HG03520 (cell line): Measurements from ENCODE around the gene ABCD4.

Experiments used
- ATAC-seq: cut with Tn5 transposase; IDR thresholded peaks from one replicate; pipeline ENCODE4 v1.9.1; 2021; ENCODE audit warnings: mild to moderate bottlenecking, moderate library complexity; ENCODE audit not compliant: unreplicated experiment

Gene ABCD4

DNA sequence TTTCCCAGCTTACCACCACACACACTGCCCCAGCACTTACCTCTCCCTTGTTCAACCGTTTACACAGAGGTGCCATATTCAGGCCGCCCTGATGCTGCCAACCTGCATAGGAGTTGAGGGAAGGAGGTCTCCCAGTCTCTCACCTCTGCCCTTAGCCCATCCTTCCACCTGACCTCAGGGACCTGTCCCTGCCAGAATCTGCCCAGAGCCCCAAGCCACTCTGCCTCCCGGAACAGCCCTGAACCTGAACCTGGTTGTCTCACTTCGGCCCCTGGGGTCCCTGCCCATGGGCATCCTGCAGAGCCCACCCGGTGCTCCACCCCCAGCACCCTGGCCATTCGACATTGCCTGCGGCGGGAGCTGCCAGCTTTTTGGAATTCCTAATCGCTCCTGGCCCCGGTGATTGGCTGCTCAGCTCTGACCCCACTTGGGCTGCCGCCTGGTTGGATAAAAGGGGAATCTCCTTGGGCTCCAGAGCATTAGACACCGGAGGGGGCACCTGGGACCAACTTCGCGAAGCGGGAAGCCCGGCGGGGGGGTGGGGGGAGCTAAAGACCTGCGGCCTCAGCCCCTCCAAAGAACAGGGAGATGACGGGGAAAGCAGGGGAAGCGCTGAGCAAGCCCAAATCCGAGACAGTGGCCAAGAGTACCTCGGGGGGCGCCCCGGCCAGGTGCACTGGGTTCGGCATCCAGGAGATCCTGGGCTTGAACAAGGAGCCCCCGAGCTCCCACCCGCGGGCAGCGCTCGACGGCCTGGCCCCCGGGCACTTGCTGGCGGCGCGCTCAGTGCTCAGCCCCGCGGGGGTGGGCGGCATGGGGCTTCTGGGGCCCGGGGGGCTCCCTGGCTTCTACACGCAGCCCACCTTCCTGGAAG is 63.5 kb downstream of the ABCD4 start, which contains the start of gene VSX2:
VSX2 (plus strand) TSS at position 476 of the 874 bp plus-strand sequence; CDS start at position 589, 113 bp downstream.
- ATAC-seq = no peak

- no peak for ATAC-seq
Observed at GRCh38 chr14:74237441-74237840, 65.3 kb downstream of the ABCD4 start.
